RKO (cell line): Measurements from ENCODE around the gene NBEAL2.
"Not testable (repeated sequence)": the region's sequence is repeated elsewhere in the genome, so short reads cannot be mapped to it uniquely, and the experiment has no call there.

Experiments
- DNase-seq: peaks from one replicate; pipeline ENCODE4 v3.0.0-alpha.2; 2016; ENCODE audit warnings: low spot score

NBEAL2 gene

DNA sequence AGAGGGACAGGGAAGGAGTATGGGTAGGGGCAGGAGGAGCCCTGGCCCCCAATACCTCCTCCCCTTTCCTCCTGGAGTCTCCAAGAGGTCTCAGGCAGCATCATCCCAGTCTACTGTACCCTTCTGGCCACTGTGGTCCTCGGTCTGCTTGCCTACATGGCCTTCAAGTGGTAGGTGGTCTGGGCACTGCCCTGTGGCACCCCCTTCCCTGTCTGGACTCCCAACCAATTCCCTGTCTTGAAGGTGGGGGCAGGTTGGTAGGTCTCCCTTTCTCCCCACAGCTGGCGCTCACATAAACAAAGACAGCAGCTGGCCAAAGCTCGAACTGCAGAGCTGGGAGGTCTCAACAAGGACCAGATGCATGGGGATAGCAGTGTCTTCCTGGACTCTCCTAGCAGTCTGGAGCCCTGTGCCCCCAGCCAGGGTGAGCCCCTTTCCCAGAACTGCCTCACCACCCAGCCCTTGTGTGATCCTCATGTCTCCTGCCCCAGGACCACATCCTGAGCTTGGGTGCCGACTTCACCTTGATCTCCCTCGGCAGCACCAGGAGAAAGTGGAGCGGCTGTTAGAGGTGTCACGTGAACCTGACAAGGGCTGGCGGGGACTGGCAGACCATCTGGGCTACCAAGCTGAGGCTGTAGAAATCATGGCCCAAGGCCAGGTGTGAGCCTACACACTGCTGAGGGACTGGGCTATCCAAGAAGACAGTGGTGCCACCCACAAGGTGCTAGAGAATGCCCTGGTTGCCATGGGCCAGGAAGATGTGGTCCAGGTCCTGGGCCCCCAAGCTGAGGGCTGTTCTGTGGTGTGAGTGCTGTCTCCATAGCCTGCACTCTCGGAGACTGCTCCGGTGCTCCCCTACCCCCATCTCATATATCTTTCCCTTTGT, 33.1 kb downstream of the NBEAL2 start:
- DNase-seq: no peak

DNA sequence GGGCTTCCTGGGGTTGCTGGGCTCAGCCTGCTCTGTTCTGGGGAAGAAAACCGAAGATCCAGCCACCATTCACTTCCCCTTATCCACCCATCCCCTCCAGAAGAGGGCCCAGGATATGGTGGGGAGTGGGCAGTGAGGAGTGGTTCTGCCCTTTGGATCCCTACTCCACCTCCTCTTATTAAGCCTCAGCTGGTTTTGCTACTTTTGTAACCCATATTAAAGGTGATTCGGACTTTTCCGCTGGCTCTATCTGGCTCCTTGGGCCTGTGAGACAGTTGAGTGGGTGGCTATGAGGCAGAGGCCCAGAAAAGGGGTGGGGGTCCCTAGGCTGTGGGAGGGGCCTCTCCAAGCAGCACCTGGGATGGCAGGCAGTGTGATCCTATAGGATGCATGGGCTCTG, 33.8 kb downstream of the NBEAL2 start:
- no peak for DNase-seq

DNA sequence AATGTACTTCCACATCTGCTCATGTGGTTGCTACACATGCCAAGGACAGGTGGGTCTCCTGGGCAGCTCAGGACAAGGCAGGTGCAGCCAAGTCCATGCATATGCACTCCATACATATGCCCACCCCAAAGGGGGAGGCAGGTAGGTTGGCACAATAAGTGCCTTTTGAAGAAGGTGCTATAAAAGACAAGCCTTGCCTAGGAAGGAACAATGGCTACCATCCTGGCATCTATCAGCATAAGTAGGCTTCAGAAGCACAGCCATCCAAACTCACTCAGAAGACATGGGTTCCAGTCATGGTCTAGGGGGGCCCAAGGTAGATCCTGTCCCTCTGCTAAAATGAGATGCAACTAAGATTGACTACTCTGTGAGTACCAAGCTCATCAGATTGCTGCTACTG, 34.6 kb downstream of the NBEAL2 start:
- no peak for DNase-seq

DNA sequence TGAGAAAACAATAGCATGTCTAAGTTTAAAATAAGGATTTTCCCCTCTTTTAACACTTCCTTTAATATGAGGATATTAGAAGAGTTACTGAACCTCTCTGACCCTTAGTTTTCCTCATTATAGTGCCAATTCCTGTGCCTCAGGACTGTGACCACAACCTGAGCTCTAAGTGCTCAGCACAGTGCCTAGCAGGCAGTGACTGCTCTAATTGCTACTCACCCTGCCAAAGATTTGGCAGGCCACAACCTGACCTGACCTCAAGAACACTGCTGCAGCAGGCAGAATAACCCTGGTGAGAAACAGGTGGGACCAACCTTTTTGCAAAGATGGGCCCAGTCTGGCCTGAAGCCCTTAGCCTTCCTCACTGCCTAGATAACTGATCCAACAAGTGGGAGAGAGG, 35.7 kb downstream of the NBEAL2 start:
- DNase-seq: no peak

DNA sequence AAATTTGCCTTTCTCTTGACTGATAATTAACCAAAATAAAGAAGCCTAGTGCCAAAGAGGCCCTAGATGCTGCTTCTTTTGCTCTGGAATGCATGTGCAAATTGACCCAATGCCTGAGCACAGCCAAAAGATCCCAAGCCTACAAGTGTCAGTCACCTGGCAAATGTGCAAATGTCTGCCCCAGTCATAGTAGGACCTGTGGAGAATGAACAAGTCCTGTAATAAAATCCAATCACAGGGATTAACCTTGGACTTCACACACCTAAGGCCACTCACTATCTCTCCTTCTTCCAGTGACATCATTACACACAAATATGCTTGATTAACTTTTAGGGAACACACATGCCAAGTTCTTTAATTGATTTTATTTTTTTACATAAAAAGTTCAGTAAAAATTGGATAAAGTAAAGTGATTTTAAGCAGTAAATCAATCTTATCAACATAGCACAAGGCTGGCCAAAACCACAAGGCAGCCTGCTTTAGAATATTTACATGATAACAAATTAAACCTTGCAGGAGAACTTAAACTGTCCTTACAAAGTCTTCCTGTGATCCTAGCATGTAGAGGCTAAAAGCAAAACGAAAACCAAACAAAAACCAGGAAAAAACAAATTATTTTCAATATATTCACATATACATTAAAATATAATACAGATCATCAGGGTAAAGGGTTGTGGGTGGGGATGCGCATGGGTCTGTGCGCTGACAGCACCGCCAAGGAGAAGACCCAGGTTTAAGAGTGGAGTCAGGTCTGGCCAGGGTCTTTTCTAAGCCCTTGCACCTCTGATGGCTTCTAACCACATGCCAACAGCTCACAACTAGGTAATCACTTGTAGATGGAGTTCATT, 36.8 kb downstream of the NBEAL2 start:
- DNase-seq: no peak

DNA sequence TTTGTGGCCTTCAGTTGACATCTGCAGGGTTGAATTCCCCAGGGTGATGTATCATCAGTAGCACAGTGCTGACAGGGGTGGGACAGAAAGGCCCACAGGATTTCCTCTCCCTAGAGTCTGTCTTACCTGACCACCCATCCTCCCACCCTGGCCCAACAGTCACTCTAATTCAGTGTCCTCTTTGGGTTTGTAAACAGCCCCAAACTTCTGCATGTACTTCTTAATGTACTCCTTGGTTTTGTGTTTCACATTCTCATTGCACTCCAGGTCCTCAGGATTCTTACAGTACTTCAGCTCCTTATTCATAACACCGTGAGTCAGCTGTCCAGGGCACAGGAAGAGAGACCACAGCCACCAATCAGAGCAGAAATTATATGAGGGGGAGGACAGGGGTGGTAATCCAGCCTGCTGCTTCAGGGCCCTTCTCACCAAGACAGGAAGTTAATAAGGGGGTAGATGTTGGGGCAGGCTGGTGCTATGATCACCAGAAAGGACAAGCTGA, 37.5 kb downstream of the NBEAL2 start:
- peak; percentile 25 for DNase-seq

DNA sequence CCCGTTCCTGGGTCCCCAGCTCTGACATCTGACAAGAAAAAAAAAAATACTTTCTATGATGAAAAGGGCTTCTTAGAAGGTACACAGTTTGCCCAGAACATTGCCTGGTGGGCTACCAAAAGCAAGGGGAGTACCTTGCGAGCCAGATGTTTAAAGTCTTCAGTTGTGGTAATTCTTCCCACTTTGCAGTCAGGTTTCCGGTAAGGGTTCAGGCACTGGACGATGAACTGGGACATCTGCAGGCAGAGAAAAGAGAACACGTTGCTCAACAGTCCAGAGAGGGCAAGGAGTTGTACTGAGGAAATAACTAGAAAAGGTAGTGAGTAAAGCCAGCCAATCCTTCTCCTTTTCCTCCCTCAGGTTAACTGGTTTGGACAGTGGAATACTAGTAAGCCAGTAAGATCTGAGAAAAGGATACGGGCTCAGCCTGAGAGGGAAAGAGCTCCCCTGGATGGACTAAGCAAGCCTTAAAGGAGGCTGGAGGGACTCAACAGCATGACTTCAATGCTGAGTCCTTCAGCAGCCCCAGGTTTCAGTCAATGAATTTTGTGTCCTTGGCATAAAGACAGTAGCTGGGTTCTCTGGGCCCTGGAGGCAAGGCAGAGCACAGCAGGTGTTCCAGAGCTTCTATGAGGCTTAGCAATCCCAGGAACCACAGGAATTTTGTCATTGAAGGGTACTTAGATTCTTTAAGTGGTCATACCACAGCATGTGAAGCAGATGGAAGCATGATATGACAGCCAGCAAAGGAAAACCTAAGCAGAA, 38.2 kb downstream of the NBEAL2 start:
- no peak for DNase-seq

DNA sequence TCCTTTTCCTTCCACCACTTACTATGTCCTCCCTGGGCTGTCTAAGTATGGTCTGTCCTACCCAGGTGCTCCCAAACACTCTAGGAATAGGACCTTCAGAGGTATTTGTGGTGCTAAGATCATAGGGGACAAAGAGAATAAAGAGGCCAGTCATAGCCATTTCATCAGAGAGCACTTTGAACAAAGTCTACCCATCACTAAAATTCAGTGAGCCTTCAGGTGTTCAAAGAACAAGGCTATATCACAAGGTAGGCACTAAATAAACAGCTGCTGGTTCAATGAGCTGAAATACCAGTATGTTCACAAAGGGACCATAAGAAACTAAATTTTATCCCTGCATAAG, 38.8 kb downstream of the NBEAL2 start:
- no peak for DNase-seq

DNA sequence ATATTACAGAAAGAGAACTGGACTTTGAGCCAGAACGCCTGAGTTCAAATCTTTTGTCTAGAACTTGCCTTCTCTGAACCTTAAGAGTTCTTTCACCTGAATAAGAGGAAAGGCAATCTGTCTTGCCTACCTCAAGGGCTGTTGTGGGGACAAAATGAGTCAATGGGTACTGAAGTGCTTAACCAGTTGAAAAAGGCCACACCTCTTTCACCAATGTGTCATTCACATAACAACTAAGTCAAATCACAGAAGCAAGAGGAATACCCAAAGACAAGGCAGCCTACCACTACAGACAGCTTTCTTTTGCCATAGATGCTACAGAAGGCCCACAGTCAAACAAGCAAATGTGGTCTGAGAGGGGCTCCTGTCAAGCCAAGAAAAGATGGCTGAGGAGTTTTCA, 39.7 kb downstream of the NBEAL2 start:
- no peak for DNase-seq

DNA sequence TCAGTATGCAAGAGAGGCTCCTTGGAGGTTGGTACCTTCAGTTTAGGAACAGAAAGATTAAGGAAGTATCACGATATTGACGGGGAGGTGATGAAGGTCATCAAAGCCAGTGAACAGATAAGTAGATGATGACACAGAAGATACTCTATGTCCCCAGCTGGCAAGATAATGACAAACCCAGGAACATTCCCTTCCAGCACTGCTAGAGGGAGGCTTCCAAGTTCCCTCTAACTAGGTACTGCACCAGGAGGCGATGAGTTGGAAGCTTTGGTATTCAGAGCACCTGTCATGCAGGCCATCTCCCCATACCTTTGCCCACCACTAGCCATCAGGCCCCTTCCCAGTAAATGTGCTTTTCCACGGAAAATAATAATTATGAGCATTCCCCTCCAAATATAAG, 40.8 kb downstream of the NBEAL2 start:
- no peak for DNase-seq

DNA sequence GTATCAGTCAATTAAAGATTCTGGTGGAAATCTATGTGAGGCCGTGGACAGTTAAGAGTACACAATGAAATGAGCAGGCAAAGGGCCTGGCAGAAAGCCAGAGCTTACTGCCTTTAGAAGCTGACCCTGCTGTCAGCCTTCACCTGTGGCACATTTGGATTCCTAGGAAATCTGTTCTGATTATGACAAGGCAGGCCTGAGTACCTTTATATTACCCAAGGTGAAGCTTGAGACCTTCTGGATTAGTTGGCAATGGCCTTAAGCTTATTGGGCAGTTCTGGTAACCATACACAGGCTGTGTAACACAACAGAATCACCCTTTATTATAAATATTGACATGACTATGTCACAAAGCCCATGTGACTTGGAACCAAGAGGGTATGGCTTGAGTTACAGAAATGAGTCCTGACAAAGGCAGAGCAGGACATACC, 43.2 kb downstream of the NBEAL2 start:
- no peak for DNase-seq

DNA sequence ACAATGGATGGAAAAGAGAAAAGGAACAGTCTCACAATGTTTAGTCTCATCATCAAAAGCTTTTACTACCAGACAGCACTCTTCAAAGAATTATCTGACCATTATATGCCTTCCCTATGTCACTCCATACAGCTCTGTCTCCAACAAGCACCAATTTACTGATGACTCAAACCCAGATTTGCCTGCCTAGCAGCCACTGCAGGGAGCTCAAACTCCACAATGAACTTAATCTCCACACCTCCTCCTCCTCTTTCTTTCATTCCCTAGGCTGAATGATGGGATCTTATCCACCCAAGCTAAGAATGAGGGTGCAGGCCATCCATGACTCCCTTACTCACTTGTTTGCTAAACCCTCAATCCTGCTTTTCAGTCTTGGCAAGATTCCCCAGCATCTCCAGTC, 45.5 kb downstream of the NBEAL2 start:
- DNase-seq: no peak

DNA sequence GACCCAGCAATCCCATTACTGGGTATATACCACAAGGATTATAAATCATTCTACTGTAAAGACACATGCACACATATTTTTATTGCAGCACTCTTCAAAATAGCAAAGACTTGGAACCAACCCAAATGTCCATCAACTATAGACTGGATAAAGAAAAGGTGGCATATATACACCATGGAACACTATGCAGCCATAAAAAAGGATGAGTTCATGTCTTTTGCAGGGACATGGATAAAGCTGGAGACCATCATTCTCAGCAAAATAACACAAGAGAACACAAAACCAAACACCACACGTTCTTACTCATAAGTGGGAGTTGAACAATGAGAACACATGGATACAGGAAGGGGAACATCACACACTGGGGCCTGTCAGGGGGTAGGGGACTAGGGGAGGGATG, 47.0 kb downstream of the NBEAL2 start:
- DNase-seq: not testable (repeated sequence)

DNA sequence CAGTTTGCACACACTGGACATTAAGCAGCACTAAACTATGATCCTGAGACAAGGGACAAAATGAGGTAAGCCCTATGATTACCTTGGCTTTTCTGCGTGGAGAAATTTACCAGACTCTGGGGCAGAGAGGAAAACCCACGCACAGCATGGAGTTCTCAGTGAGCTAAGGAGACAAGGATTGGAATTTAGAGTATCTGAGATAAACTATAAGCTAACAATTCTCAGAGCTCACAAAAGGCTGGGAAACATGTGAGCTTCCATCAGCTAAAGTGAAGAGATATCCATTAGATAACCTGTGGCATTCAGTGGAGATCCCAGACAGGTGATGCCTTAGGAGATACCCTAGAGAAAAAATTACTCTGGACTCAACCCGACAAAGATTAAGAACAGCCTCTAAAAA, 48.7 kb downstream of the NBEAL2 start:
- no peak for DNase-seq

DNA sequence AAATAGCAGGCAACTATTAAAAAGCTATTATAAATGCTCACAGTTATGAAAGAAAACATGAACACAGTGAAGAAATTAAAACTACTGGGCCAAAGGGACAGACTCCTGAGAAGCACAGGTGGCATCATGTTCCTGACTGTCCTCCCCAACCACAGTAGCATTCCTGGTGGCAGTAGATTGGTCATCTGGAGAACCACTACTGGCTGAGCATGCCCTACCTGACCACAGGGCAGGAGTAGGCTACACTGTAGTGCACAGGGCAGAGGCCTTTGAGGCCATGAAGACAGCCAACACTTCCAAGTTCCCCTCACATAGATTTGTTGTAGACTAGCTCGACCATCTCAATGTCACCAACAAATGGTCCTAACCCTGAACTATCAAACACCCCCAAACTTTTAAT, 49.2 kb downstream of the NBEAL2 start:
- DNase-seq: no peak

DNA sequence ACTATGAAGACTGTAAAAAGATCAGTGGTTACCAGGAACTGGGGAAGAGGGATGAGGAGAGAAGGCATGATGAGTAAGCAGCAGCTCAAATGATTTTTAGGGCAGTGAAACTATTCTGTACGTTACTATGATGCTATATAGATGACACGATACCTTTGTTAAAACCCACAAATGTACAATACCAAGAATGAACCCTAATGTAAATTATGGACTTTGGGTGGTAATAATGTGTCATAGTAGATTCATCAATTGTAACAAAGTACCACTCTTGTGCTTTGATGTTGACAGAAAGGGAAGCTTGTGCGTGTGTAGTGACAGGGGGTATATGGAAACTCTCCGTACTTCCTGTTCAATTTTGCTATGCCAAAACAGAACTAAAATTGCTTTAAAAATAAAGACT, 51.6 kb downstream of the NBEAL2 start:
- DNase-seq: not testable (repeated sequence)

DNA sequence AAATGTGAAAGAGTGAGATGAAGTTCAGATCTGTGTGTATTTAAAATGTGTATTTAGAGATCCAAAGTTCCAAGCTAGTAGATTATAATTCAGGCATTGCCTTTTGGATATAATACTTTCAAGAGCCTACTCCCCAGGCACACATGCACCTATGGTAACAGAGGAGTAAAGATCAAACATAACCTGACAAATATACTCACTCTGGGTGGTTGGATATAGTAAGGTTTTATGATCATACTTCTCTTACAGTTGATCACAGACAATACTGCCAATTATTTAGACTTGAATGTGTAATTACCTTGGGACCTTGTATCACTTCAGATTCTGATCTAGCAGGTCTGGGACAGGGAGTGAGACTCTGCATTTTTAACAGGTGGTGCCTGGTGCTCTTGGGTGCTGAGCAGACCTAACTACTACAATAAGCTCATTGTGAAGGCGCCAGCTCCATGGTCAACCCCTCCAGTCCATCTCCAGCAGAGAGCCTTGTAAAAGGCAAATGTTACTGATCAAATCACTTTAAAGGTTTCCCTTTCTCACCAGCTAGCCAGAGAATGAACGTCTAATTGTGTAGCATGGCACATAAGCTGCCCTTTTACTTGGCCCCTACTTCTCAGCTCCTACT, 55.5 kb downstream of the NBEAL2 start:
- no peak for DNase-seq

DNA sequence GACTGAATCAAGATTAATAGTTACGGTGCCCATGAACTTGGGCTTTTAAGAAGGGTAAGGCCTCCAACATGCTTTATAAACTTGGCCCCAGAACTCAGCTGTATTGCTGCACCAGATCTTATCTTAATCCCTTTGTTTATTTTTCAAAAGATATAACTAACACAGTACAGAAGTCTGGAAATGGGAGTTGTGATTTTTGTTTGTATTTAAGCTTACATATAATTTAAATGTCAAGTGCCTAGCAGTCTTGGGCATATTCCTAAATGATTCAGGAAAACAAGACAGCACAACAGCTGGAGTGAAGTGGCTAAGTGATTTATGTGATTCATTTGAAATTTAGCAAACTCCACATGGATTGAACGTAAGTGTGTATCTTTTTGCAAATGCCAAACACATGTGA, 56.2 kb downstream of the NBEAL2 start:
- DNase-seq: no peak

DNA sequence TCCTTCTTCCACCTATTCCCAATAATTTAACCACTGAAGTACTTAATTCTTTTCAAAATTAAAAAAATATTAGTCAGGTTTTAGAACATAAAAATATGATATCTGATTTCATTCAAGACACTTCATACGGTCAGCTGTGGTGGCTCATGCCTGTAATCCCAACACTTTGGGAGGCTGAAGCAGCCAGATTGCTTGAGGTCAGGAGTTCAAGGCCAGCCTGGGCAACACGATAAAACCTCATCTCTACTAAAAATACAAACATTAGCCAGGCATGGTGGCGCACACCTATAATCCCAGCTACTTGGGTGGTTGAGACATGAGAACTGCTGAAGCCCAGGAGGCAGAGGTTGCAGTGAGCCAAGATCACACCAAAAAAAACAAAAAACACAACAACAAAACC, 56.7 kb downstream of the NBEAL2 start:
- DNase-seq: no peak

DNA sequence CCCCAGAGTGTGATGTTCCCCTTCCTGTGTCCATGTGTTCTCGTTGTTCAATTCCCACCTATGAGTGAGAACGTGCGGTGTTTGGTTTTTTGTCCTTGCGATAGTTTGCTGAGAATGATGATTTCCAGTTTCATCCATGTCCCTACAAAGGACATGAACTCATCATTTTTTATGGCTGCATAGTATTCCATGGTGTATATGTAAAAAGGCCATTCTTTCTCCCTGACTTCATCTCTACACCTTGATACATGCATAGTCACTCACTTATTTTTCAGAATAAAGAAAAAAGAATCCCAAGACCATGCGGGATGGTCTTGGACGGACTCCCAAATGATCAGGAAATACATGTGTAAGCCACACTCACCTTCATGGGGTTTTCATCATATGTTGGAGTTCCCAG, 57.8 kb downstream of the NBEAL2 start:
- not testable (repeated sequence) for DNase-seq

DNA sequence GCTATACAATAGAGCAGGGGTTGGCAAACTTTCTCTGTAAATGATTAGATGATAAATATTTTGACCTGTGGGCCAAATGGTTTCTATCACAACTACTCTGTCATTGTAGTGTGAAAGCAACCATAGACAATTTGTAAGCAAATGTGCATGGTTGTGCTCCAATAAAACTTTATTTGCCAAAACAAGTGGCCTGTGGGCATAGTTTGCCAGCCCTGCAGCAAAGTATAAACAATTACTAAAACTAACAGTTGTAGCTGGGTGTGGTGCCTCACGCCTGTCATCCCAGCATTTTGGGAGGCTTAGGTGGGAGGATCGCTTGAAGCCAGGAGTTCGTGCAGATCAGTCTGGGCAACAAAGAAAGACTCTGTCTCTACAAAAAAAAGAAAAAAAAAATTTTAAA, 61.6 kb downstream of the NBEAL2 start:
- no peak for DNase-seq

DNA sequence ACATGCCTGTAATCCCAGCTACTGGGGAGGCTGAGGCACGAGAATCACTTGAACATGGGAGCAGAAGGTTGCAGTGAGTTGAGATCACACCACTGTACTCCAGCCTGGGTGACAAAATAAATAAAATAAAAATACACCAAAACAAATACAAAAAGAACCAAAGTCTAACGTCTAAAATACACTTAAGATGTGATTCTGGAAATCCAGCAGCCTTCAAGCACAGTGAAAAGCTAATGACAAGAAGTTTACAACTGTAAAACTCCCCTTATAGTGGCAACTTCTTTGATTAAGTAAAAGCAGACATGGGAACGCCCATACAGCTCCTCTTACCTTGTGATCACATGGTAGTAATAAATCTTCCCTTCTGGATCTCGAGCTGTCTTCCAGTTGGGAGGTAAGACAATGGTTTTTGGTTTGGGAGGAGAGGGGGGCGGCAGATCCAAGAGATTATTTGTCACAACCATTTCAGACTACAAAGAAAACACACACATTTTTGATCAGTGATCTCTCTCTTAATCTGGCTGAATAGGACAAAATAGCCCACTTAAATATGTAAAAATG, 62.8 kb downstream of the NBEAL2 start:
- no peak for DNase-seq
